Parathyroid adenoma (tissue), 2 donors: Measurements from ENCODE around the gene GRIK1.

Experiments
- H2AFZ ChIP-seq: fragments of 300-600 bp; sonication (generic); one replicate; pipeline ENCODE4 v1.7.0; 2017; ENCODE audit warnings: antibody characterized with exemption, mild to moderate bottlenecking
- H3K27ac ChIP-seq: fragments of 300-600 bp; sonication (generic); one replicate; pipeline ENCODE4 v1.7.0; 2017
- H3K27me3 ChIP-seq: fragments of 300-600 bp; sonication (generic); one replicate; pipeline ENCODE4 v1.7.0; 2017; ENCODE audit warnings: low read length; ENCODE audit not compliant: control insufficient read depth, insufficient read depth
- H3K36me3 ChIP-seq: fragments of 300-600 bp; sonication (generic); one replicate; pipeline ENCODE4 v1.7.0; 2017; ENCODE audit warnings: low read length; ENCODE audit not compliant: control insufficient read depth, insufficient read depth
- H3K4me1 ChIP-seq: fragments of 300-600 bp; sonication (generic); one replicate; pipeline ENCODE4 v1.7.0; 2017; ENCODE audit warnings: control low read depth
- H3K4me2 ChIP-seq: fragments of 300-600 bp; sonication (generic); one replicate; pipeline ENCODE4 v1.7.0; 2017; ENCODE audit warnings: low read length
- H3K4me3 ChIP-seq: fragments of 300-600 bp; sonication (generic); one replicate; pipeline ENCODE4 v1.7.0; 2017; ENCODE audit warnings: low read depth, low read length
- H3K79me2 ChIP-seq: fragments of 300-600 bp; sonication (generic); one replicate; pipeline ENCODE4 v1.7.0; 2017; ENCODE audit warnings: control low read depth
- H3K9ac ChIP-seq: fragments of 300-600 bp; sonication (generic); one replicate; pipeline ENCODE4 v1.7.0; 2017; ENCODE audit warnings: mild to moderate bottlenecking
- H3K9me3 ChIP-seq: fragments of 300-600 bp; sonication (generic); one replicate; pipeline ENCODE4 v1.7.0; 2017; ENCODE audit warnings: low read length; ENCODE audit not compliant: control insufficient read depth
- CTCF ChIP-seq: fragments of 300-600 bp; sonication (generic); IDR thresholded peaks from one replicate; pipeline ENCODE4 v1.7.0; 2017; ENCODE audit warnings: antibody characterized with exemption, mild to moderate bottlenecking
- donor health status: primary hyperparathyroidism.

Gene GRIK1

GRCh38 chr21:29508301-29508700, 431.5 kb downstream of the GRIK1 start:
- Histone ChIP-seq H3K36me3 (no peaks in the 10 kb centered on the region), H2AFZ (no peak overlapping the region), H3K4me2 (no peak overlapping the region), H3K9ac (no peak overlapping the region), H3K79me2 (no peaks in the 10 kb centered on the region), H3K9me3 (no peaks in the 10 kb centered on the region), H3K4me3 (no peak overlapping the region), H3K27ac (no peak overlapping the region), H3K4me1 (no peaks in the 10 kb centered on the region), H3K27me3 (no peaks in the 10 kb centered on the region)
- TF ChIP-seq CTCF, result no peak

GRCh38 chr21:29506947-29507346, 432.8 kb downstream of the GRIK1 start:
- no peaks in the 10 kb centered on the region for H3K9me3 ChIP-seq
- H3K4me3 ChIP-seq, result no peak overlapping the region
- no peak overlapping the region for H3K27ac ChIP-seq
- no peak overlapping the region for H2AFZ ChIP-seq
- H3K36me3 ChIP-seq, result no peaks in the 10 kb centered on the region
- H3K9ac ChIP-seq, result no peak overlapping the region
- H3K79me2 ChIP-seq, result no peaks in the 10 kb centered on the region
- no peaks in the 10 kb centered on the region for H3K27me3 ChIP-seq
- no peaks in the 10 kb centered on the region for H3K4me1 ChIP-seq
- no peak for TF ChIP-seq CTCF
- H3K4me2 ChIP-seq, result no peak overlapping the region

- H3K4me3 ChIP-seq, result no peak overlapping the region
- no peak for TF ChIP-seq CTCF
Measured at GRCh38 chr21:29506214-29506613, 433.6 kb downstream of the GRIK1 start.

GRCh38 chr21:29504751-29505321, 435.0 kb downstream of the GRIK1 start:
- H2AFZ ChIP-seq, result no peak overlapping the region
- no peak for TF ChIP-seq CTCF
- no peak overlapping the region for H3K9ac ChIP-seq
- no peaks in the 10 kb centered on the region for H3K9me3 ChIP-seq
- H3K27me3 ChIP-seq, result no peaks in the 10 kb centered on the region
- no peak overlapping the region for H3K27ac ChIP-seq
- H3K36me3 ChIP-seq, result no peaks in the 10 kb centered on the region
- H3K79me2 ChIP-seq, result no peaks in the 10 kb centered on the region
- H3K4me3 ChIP-seq, result no peak overlapping the region
- H3K4me2 ChIP-seq, result no peak overlapping the region
- no peaks in the 10 kb centered on the region for H3K4me1 ChIP-seq

More at GRCh38 chr21:29506214-29506613, 433.6 kb downstream of the GRIK1 start:
- no peak overlapping the region for H3K9ac ChIP-seq
- H3K4me2 ChIP-seq, result no peak overlapping the region
- H3K27ac ChIP-seq, result no peak overlapping the region
- no peaks in the 10 kb centered on the region for H3K27me3 ChIP-seq
- H3K9me3 ChIP-seq, result no peaks in the 10 kb centered on the region
- H2AFZ ChIP-seq, result no peak overlapping the region
- H3K79me2 ChIP-seq, result no peaks in the 10 kb centered on the region
- no peaks in the 10 kb centered on the region for H3K4me1 ChIP-seq
- H3K36me3 ChIP-seq, result no peaks in the 10 kb centered on the region

GRCh38 chr21:29501451-29501850, 438.3 kb downstream of the GRIK1 start:
- no peaks in the 10 kb centered on the region for H3K27me3 ChIP-seq
- no peaks in the 10 kb centered on the region for H3K36me3 ChIP-seq
- H3K9me3 ChIP-seq, result no peaks in the 10 kb centered on the region
- no peak overlapping the region for H2AFZ ChIP-seq
- H3K4me3 ChIP-seq, result no peak overlapping the region
- no peak overlapping the region for H3K4me2 ChIP-seq
- no peak overlapping the region for H3K9ac ChIP-seq
- no peaks in the 10 kb centered on the region for H3K4me1 ChIP-seq
- TF ChIP-seq CTCF, result no peak
- no peaks in the 10 kb centered on the region for H3K79me2 ChIP-seq
- H3K27ac ChIP-seq, result no peak overlapping the region
